HG02981 (cell line): ENCODE results near the gene ITPKC.
"Not testable (repeated sequence)": the region's sequence is repeated elsewhere in the genome, so short reads cannot be mapped to it uniquely, and the experiment has no call there.

Experiments used
- ATAC-seq: cut with Tn5 transposase; IDR thresholded peaks from one replicate; pipeline ENCODE4 v1.9.1; 2021; ENCODE audit warnings: mild to moderate bottlenecking, moderate library complexity; ENCODE audit not compliant: unreplicated experiment

The ITPKC gene

DNA sequence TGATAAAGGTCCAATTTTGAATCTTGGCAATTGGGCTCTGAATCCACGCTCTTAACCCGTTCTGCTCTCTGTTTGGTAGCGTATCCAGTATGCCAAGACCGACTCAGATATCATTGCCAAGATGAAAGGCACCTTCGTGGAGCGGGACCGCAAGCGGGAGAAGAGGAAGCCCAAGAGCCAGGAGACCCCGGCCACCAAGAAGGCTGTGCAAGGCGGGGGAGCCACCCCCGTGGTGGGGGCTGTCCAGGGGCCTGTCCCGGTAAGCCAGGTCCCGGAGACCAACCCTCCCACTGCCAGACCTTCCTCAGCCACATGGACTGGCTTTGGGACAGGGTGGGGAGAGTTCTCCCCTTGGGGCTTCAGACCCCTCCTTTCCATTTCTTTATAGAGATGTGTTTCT is 42.4 kb downstream of the ITPKC start:
- no peak for ATAC-seq

DNA sequence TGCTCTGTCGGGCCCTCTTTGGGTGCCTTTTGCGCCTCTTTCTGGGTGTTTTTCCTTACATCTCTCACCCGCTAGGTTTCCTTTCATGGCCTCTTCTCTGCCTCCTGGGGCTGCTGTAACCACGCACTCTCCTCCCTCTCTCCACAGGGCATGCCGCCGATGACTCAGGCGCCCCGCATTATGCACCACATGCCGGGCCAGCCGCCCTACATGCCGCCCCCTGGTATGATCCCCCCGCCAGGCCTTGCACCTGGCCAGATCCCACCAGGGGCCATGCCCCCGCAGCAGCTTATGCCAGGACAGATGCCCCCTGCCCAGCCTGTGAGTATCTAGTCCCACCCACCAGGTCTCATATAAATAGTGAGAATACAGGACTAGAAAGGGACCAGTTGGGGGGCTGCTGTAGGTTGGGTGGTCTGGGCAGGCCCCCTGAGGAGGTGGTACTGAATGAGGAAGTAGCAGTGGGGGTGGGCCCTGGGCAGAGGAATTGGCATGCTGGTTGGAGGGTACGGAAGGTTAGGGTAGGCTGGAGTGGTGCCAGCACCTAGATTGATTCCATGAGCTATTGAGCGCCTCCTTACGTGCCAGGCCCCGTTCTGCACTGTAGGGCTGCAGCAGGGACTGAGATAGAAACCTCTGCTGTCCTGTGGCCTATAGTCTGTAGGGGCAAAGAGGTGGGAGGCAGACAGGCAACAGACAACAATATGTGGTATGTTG is 46.0 kb downstream of the ITPKC start:
- ATAC-seq = no peak

DNA sequence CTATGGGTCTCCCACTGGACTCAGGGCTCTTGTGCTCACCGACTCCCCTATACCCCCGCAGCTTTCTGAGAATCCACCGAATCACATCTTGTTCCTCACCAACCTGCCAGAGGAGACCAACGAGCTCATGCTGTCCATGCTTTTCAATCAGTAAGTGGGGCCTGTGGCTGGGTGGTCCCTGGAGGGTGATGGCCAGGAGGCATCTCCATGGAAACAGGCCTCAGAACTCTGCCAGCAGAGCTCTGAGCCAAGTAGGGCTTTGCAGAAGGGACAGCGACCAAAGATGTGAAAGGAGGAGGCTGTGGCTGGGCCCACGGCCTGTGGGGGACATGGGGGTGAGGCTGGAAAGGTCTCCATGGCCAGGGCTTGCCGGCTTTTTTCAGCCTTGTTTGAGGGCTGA is 46.6 kb downstream of the ITPKC start:
- ATAC-seq = no peak

DNA sequence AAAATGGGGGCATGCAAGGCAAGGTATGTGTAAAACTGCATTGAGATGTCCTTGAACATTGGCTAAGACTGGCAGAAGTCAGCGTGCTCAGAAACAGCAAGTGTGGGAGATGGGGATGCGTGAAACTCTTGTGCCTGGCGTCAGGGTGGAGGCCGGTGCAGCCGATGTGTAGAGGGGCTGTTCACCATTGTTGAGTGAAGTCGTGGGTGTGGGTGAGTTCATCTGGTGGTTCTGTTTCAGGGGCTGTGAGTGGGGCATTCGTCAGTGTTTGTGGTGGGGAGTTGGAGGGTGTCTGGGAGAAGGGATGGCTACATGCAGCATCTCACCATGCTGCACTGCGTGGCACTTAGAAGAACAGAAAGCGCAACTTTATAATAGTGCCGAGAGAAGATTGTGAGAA is 47.1 kb downstream of the ITPKC start:
- no peak for ATAC-seq

DNA sequence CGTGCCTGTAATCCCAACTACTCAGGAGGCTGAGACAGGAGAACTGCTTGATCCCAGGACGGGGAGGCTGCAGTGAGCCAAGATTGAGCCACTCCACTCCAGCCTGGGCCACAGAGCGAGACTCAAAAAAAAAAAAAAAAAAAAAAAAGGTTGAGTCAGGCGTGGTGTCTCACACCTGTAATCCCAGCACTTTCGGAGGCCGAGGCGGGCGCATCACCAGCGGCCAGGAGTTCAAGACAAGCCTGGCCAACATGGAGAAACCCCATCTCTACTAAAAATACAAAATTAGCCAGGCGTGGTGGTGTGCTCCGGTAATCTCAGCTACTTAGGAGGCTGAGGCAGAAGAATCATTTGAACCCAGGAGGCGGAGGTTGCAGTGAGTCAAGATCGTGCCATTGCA is 49.5 kb downstream of the ITPKC start:
- not testable (repeated sequence) for ATAC-seq

DNA sequence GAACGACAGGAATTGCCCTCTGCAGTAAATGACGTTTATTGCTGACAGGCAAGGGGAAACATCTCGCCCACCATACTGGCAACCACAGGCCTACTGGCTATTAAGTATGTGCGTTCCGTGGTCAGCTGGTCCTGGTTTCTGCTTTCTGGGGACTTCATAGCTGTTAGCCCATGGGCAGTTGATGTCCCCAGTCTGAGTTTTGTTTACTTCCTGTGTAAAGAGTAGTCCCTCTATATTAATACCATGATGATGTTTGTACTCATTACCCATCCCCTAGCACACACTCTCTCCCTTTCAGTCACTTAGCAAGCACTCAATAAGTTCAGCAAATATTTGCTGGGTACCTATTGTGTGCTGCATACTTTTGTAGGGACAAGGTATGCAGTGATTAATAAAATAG is 52.0 kb downstream of the ITPKC start:
- ATAC-seq = no peak

DNA sequence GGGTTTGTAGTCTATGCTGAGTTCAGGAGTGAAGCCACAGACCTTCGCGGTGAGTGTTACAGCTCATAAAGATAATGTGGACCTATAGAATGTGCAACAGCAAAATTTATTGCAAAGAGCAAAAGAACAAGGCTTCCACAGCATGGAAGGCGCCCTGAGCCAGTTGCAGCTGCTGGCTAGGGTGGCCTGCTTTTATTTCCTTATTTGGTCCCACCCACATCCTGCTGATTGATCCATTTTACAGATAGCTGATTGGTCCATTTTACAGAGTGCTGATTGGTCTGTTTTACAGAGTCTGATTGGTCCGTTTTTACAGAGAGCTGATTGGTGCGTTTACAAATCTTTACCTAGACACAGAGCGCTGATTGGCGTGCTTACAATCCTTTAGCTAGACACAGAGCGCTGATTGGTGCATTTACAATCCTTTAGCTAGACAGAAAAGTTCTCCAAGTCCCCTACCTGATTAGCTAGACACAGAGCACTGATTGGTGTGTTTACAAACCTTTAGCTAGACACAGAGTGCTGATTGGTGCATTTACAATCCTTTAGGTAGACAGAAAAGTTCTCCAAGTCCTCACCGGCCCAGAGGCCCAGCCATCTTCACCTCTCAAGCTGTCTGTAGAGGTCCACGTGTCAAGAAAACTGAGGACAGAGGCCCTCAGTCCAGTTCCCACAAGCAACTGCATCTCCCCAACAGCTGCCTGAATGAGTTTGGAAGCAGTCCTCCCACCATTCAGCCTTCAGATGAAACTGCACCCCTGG is 54.4 kb downstream of the ITPKC start:
- ATAC-seq = not testable (repeated sequence)

DNA sequence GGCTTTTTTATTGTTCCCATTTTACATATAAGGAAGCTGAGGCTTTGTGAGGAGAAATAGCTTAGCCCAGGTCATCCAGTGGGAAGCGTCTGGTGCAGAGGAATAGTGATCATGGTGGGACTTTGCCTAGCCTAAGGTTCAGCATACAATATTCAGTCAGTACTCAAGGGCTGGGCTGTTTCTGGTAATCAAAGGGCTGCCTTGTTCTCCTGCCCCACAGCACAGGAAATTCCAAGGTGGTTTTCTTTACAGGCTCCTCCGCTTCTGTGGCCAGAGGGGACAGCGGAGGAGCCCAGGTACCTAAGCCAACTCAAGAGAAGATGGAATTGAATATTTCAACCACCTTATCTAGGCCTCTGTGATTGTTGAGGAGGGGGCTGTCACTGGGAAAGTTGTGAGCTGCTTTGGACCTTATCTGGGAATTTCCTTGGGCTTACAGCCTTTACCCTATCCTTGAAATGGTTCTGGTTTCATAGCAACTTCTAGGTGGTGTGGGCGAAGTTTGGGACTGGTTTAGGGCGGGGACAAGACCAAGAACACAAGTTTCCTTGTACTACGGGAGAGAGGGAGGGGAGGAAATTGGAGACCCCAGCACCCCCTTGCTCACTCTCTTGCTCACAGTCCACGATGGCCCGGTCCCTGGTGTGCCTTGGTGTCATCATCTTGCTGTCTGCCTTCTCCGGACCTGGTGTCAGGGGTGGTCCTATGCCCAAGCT is 58.2 kb downstream of the ITPKC start, which contains the start of gene MIA:
Gene MIA, plus strand, starts transcription at position 606 of the 716 bp plus-strand sequence. Its CDS starts 22 bp downstream, at position 628.
- ATAC-seq = no peak

DNA sequence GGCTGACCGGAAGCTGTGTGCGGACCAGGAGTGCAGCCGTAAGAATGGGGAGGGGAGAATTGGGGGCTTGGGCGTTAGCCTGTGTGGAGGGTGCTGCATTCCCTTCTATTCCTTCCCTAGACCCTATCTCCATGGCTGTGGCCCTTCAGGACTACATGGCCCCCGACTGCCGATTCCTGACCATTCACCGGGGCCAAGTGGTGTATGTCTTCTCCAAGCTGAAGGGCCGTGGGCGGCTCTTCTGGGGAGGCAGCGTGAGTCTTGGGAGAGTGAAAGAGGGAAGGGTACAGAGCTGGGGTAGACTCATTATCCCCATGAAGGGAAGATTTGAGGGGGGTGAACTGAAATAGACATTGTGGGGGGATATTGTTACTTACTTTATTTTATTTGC is 58.7 kb downstream of the ITPKC start:
- ATAC-seq = no peak

DNA sequence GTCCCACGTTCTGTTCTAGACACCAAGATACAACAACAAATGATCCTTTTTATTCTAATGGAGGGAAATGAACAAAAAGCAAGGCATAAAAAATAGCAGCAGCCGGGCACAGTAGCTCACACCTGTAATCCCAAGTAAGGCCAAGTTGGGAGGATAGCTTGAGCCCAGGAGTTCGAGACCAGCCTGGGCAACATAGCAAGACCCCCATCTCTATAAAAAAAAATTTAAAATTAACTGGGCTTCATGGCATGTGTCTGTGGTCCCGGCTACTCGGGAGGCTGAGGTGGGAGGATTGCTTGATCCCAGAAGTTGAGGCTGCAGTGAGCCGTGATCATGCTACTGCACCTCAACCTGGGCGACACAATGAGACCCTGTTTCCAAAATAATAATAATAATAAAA is 59.5 kb downstream of the ITPKC start:
- ATAC-seq = no peak

DNA sequence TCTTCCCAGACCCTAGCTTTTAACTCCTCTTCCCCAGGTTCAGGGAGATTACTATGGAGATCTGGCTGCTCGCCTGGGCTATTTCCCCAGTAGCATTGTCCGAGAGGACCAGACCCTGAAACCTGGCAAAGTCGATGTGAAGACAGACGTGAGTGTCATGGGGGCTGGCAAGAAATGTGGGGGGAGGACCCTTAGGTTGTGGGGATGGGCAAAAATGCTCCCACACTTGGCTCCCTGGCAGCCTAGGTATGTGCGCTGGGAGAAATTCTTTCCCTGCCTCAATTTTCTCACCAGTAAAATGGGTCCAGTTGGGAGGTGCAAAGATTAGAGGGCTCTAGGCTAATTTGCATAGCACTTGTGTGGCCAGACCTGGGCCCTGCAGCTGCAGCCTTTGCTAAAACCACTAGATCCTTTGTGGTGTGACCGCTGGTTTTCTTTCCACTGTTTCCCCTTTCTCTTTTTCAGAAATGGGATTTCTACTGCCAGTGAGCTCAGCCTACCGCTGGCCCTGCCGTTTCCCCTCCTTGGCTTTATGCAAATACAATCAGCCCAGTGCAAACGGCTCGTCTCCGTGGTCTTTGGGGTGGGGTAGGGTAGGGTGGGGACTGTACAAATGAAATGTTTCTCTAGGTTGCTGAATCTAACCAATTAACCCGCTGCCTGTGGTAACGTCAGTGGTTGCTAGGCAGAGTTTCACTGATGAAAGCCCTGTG is 60.2 kb downstream of the ITPKC start:
- ATAC-seq = peak; percentile 61

DNA sequence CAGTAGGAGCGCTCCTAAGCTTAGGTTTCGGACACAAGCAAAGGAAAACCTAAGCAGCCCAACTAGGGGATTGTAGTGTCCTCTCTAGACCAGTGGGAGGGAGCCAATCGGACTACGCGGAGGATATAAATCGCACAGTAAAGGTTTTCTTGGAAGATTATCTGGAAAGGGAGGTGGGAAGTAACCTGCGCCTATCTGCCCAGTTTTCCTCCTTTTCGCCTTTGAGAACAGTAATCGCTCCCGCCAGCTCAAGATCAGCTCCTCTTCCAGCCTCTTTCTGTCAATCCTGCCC is 60.7 kb downstream of the ITPKC start:
- no peak for ATAC-seq

DNA sequence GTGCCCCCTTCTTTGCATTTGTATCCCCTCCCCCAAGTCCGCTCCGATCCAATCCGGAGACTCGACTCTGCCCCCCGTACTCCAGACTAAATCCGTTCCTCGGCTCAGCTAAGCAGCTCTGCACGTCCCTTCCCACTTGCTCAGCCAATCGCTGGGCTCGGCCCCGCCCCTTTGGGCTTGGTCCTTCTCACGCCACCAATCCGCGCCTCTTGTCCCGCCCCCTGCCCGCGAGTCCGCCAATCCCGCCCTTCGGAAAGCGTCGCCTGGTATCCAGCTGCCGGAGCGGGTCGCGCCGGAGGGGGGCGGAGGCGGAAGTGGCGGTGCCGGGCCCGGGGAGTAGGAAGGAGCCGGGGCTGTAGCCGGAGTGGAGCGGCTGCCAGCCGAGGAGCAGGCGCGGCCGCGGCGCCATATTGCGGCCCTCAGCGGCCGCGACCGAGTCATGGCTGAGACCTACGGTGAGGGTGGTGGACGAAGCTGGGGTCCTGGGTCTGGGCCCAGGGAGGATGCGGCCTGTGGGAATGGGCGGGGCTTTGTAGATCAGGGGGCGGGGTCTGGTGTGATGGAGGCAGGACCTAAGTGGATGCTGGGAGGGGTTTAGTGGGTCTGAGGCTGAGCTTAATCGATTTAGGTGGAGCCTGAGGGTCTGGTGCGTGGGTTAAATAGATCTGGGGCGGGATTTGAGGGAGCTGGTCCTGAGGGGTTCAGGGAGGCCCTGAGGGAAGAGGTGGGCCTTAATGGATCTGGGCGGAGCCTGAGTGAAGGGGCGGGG is 61.2 kb downstream of the ITPKC start, which contains the start of gene RAB4B:
Gene RAB4B, plus strand, starts transcription at position 311 of the 769 bp plus-strand sequence. Its CDS starts 129 bp downstream, at position 440.
- peak; percentile 60 for ATAC-seq

DNA sequence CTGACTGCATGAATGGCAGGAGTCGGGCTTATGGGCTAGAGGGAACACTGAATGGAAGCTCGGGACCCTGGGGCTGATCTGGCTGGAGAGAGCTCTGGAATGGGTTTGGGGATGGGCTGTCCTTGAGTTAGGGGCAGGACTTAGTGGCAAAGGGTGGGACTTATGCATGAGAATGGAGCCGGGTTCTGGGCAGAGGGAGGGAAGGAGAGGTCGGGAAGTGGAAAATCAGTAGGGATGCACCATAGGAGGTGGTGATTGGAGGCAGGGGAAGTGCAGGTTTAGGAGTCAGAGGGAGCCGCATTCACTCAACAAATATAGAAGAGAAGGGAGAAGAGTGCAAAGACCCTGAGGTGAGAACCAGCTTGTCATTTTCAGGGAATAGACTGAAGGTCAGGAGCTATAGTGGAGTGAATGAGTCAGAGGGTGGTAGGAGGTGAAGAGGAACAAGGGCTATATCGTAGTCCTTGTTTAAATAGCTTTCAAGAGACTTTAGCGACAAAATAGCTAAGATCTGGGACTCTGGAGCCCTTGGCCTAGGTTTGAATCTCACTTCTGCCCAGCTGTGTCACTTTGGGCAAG is 61.9 kb downstream of the ITPKC start:
- ATAC-seq = no peak

DNA sequence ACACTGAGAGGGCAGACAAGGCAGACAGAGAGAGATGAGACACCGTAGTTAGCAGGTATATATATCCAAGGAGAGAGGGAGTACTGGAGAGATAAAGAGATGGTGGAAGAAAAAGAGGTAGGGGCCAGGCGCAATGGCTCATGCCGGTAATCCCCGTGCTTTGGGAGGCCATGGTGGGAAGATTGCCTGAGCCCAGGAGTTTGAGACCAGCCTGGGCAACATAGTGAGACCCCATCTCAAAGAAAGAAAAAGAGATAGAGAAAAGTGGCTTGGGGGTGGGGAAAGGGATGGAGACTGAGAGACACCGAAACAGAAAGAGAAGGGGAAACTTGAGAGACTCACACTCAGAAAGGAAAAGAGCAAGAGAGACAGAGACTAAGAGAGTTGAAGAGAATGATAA is 63.7 kb downstream of the ITPKC start:
- no peak for ATAC-seq

DNA sequence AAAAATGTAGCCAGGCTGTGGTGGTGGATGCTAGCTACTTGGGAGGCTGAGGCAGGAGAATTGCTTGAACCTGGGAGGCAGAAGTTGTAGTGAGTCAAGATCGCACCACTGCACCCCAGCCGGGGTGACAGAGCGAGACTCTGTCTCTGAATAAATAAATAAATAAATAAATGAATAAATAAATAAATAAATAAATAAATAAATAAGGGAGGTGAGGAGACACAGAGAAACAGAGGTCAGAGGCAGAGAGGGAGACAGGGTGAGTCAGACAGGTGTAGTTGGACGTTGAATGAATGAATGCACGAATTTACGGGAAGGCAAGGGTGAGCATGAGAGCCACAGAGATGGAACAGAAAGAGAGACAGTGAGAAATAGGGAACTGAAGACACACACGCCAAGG is 64.2 kb downstream of the ITPKC start:
- no peak for ATAC-seq

DNA sequence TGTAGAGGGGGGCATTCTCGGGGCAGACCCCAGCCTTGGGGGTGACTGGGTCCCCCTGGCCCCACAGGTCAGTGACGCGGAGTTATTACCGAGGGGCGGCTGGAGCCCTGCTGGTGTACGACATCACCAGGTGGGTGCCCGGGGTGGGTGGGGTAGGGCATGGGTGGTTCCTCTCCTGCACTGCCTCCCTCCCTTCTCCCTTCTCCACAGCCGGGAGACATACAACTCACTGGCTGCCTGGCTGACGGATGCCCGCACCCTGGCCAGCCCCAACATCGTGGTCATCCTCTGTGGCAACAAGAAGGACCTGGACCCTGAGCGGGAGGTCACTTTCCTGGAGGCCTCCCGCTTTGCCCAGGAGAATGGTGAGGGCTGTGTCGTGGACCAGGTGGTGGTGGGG is 66.8 kb downstream of the ITPKC start:
- no peak for ATAC-seq

DNA sequence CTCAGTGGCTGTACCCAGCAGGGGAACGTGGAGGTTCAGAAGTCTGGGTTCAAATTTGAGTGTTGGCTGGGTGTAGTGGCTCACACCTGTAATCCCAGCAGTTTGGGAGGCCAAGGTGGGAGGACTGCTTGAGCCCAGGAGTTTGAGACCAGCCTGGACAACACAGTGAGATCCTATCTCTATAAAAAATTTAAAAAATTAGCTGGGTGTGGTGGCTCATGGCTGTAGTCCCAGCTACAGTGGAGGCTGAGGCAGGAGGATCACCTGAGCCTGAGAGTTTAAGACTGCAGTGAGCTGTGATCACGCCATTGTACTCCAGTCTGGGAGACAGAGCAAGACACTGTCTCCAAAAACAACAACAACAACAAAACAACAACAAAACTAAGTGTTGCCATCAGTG is 67.2 kb downstream of the ITPKC start:
- ATAC-seq = not testable (repeated sequence)

DNA sequence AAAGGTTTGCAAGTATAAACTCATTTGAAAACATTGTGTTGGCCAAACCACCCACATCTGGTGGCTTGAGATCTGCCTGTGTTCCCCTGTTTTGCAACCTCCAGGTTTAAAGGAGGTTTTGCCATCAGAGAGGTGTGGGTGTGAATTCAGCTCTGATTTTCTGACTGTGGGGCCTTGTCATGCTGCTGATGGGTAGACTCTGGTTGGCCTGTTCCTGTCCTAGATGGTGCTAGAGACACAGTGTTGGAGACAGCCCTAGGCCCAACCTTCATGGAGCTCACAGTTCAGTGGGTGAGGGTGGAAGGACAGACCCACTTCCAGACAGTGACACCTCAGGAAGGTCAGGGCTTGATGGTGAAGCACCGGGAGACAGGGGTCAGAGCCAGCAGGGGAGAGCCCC is 68.6 kb downstream of the ITPKC start:
- ATAC-seq = no peak
